AG04449 (cell line): Measurements from ENCODE around the gene HDDC3.

Experiments
- CTCF ChIA-PET: fragments of 350-600 bp; formaldehyde crosslinking; extraction: SDS; loops from one replicate; lab custom pipeline; 2021; ENCODE audit warnings: antibody characterized with exemption; lab: Yijun Ruan, JAX
- POLR2A ChIA-PET: fragments of 400-600, 350-600 bp; formaldehyde crosslinking; extraction: SDS; loops from one replicate; lab custom pipeline; 2020; ENCODE audit warnings: antibody characterized with exemption, inconsistent platforms; lab: Yijun Ruan, JAX
- DNase-seq: peaks from one replicate; pipeline ENCODE4 v3.0.0-alpha.2; 2010; ENCODE audit warnings: low read depth, low spot score
- H3K4me3 ChIP-seq: 2 replicates; pipeline ENCODE4 v1.5.1; 2011; ENCODE audit warnings: low read depth, mild to moderate bottlenecking, control low read depth, low read length
- TF ChIP-seq, protein P1 (sequence below): IDR thresholded peaks from one replicate; pipeline ENCODE4 v1.5.1; 2011; ENCODE audit warnings: mild to moderate bottlenecking, moderate library complexity, low read length, control low read depth, inconsistent platforms; ENCODE audit not compliant: insufficient read depth; ENCODE audit errors: missing control alignments

The HDDC3 gene

DNA sequence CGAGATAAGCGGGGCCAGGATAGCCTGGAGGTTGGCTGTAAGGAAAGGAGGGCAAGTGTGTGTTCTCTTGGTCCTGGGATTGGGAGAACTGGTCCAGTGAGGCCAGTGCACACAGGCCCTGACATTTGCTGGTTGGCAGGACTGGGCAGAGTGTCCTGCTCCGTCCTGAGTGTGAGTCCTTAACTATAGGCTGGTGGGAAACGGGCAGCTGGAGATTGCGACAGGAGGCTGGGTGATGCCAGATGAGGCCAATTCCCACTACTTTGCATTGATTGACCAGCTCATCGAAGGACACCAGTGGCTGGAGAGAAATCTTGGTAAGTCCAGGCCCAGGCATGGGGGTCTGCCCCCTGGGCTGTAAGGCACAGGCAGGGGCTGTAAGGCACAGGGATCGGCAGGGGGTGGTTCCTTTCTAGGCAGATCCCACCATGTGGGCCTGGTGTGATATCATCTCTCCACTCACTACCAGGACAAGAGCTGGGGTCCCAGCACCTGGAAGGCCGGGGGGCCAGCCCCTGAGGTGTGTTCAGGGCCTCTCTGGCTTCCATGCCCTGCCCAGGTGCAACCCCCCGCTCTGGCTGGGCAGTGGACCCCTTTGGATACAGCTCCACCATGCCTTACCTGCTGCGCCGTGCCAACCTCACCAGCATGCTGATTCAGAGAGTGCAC, 26.0 kb downstream of the HDDC3 start:
- TF ChIP-seq, protein P1, sequence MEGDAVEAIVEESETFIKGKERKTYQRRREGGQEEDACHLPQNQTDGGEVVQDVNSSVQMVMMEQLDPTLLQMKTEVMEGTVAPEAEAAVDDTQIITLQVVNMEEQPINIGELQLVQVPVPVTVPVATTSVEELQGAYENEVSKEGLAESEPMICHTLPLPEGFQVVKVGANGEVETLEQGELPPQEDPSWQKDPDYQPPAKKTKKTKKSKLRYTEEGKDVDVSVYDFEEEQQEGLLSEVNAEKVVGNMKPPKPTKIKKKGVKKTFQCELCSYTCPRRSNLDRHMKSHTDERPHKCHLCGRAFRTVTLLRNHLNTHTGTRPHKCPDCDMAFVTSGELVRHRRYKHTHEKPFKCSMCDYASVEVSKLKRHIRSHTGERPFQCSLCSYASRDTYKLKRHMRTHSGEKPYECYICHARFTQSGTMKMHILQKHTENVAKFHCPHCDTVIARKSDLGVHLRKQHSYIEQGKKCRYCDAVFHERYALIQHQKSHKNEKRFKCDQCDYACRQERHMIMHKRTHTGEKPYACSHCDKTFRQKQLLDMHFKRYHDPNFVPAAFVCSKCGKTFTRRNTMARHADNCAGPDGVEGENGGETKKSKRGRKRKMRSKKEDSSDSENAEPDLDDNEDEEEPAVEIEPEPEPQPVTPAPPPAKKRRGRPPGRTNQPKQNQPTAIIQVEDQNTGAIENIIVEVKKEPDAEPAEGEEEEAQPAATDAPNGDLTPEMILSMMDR, result no peak
- ChIA-PET CTCF (interaction anchor here (1.2 to 14.0 kb wide), 3 partner anchors 11 to 27 kb away, joined by 4 to 186 read pairs (median 4); partner anchors contain the start of genes HDDC3 and UNC45A), POLR2A (no interaction called here)
- H3K4me3 ChIP-seq, result no peak overlapping the region
- no peak for DNase-seq

DNA sequence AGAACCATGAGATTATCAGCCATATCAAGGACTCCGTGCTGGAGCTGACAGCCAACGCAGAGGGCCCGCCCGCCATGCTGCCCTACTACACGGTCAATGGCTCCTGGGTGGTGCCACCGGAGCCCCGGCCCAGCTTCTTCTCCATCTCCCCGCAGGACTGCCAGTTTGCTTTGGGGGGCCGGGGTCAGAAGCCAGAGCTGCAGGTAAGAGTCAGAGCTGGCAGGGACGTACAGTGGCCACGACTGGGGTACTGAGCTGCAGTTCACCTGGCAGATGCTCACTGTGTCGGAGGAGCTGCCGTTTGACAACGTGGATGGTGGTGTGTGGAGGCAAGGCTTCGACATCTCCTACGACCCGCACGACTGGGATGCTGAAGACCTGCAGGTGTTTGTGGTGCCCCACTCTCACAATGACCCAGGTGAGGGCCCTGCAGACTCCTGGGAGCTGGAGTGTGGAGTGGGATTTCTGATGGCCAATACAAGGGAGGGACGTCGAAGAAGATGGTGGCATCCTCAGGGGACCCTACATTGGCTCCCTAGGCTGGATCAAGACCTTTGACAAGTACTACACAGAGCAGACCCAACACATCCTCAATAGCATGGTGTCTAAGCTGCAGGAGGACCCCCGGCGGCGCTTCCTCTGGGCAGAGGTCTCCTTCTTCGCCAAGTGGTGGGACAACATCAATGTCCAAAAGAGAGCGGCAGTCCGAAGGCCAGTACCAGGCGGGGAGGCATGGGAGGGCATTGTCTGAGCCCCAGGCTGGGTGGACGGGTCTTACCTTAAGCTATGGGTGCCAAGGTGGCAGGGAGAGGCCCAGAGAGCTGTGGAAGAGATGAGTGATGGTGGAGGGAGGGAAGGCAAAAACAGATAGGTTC, 26.8 kb downstream of the HDDC3 start:
- TF ChIP-seq, protein P1, result no peak
- ChIA-PET CTCF (interaction anchor here (1.2 to 14.0 kb wide), 6 partner anchors 8 to 28 kb away, joined by 3 to 186 read pairs (median 4); partner anchors contain the start of genes FES, HDDC3 and UNC45A), POLR2A (no interaction called here)
- no peak for DNase-seq
- H3K4me3 ChIP-seq, result no peak overlapping the region

DNA sequence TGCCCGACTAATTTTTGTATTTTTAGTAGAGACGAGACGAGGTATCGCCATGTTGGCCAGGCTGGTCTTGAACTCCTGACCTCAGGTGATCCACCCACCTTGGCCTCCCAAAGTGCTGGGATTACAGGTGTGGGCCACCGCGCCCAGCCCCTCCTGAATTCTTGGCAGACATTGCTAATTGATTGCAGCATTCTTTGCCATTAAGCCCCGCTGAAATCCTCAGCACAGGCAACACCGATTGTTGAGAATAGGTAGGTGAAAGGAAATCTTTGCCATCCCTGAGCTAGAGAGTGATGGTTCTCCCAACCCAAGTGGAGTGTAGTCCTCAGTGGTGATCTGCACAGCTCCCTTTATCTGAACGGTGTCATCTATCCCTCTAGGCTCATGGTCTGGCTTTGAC, 27.6 kb downstream of the HDDC3 start:
- no peak for DNase-seq
- ChIA-PET POLR2A (no interaction called here), CTCF (interaction anchor here (1.1 to 14.0 kb wide), 7 partner anchors 9 to 367 kb away, joined by 3 to 186 read pairs (median 5); partner anchors contain the start of genes FES, HDDC3 and UNC45A)
- no peak overlapping the region for H3K4me3 ChIP-seq
- TF ChIP-seq, protein P1, result no peak

DNA sequence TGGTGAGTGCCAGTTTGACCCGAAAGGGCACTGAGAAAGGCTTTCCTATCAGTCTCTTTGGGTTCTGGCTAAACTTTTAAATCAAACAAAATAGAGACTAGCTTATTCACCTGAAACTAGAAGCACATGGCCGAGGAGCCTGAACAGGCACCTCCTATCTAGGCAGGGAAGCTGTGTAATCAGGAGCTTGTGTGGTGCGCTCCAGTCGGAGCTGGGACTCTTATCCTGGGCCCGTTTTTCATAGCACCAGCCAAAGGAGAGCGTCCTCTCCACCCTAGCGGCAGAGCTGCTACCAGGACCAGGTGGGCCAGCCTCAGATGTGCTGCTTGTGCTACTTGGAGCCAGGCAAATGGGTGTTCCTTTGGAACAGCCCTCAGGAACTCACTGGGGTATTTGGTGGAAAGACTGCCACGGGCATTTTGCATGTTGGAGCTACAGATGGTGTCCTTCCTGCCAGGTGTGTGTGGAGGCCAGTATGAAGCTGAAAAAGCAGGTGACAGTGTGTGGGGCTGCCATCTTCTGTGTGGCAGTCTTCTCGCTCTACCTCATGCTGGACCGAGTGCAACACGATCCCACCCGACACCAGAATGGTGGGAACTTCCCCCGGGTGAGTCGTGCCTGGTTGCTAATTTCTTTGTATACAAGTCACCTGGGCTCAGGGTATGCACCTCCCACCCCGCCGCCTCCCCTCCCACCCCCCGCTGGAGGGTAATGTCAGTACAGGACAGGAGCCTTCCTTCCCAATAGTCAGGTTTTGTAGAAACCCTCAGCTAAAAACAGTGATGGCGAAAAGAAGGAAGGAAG, 28.4 kb downstream of the HDDC3 start:
- CTCF ChIA-PET, result interaction anchor here (0.8 to 14.0 kb wide), 8 partner anchors 8 to 368 kb away, joined by 3 to 186 read pairs (median 5); partner anchors contain the start of genes FES, HDDC3 and UNC45A
- peak overlapping the region; percentile 76 for H3K4me3 ChIP-seq
- POLR2A ChIA-PET, result interaction anchor here (1.2 kb wide), 1 partner anchor 10 kb away, joined by 3 read pairs; no protein-coding TSS in a partner anchor
- TF ChIP-seq, protein P1, result no peak
- no peak for DNase-seq

DNA sequence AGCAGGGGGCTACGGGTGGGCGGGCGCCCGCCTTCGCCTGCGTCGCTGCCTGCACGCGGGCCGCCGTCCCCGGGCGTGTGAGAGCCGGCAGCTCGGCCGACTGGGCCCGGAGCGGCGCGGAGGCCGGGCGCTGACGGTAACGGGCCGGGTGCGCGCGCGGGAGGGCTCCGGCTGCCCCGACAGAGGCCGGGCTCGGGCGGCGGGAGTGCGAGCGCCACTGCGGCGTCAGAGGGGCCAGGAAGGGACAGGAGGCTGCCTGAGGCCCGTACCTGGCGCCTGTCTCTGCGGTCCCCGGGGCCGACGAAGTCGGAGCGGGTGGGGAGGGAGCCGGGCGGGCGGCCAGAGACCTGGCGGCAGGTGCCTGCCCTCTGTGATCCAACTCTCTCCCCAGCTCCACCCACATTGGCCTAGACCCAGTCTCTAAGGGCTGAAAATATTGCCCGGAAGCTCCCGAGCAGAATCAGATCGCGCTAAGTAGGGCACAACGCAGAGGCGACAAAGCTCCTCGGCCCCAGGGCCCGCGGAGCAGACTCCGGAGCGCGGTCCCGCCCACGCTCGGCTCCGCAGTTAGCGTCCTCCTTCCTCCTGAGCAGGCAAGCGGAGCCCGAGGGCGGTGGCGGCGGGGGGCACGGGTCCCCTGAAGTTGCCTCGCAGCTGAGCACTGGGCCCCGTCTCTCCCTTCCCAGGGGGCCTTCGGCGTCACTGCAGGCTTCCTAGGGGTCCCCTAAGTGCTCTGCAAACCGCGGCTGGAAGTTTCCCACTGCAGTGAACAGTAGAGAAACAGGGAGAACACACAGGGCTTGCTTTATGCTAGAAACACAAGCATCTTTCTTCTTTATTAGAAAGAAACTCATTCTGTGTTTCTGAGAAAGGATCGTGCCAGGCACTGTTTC, 29.3 kb downstream of the HDDC3 start, which contains the start of gene MAN2A2:
MAN2A2 (plus strand) TSS at position 463 of the 893 bp plus-strand sequence. CDS start 906 bp downstream, outside the sequence.
- ChIA-PET POLR2A (interaction anchor here (0.6 to 1.3 kb wide), 5 partner anchors 11 to 52 kb away, joined by 3 to 4 read pairs (median 3); partner anchors contain the start of gene RCCD1), CTCF (interaction anchor here (0.7 to 14.0 kb wide), 10 partner anchors 7 to 255 kb away, joined by 3 to 186 read pairs (median 6); partner anchors contain the start of genes FES, HDDC3 and UNC45A)
- TF ChIP-seq, protein P1, result no peak
- H3K4me3 ChIP-seq, result peak within 1 kb of the TSS; percentile 76
- DNase-seq, result no peak
